ENCODE results near the gene SPECC1.

- TF ChIP-seq POLR2A (IDR thresholded peaks at IDR 0.05) (no peak), POLR2AphosphoS5 (IDR thresholded peaks at IDR 0.05) (no peak)
- TF ChIP-seq, protein P1, sequence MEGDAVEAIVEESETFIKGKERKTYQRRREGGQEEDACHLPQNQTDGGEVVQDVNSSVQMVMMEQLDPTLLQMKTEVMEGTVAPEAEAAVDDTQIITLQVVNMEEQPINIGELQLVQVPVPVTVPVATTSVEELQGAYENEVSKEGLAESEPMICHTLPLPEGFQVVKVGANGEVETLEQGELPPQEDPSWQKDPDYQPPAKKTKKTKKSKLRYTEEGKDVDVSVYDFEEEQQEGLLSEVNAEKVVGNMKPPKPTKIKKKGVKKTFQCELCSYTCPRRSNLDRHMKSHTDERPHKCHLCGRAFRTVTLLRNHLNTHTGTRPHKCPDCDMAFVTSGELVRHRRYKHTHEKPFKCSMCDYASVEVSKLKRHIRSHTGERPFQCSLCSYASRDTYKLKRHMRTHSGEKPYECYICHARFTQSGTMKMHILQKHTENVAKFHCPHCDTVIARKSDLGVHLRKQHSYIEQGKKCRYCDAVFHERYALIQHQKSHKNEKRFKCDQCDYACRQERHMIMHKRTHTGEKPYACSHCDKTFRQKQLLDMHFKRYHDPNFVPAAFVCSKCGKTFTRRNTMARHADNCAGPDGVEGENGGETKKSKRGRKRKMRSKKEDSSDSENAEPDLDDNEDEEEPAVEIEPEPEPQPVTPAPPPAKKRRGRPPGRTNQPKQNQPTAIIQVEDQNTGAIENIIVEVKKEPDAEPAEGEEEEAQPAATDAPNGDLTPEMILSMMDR (IDR thresholded peaks at IDR 0.05) = no peak
These were observed 272.7 kb downstream of the SPECC1 start for GRCh38 chr17:20281860-20282259.

Measured in breast epithelium (tissue), 3 donors.